Measurements from ENCODE around the gene RNF138.
"Not testable (repeated sequence)": the region's sequence is repeated elsewhere in the genome, so short reads cannot be mapped to it uniquely, and the experiment has no call there.

The RNF138 gene

GRCh38 chr18:32095192-32095899, 3.7 kb downstream of the RNF138 start:
- in situ Hi-C loops (cut with HindIII; ENCODE audit: low sequenced_read_pairs), result no loop called here

DNA sequence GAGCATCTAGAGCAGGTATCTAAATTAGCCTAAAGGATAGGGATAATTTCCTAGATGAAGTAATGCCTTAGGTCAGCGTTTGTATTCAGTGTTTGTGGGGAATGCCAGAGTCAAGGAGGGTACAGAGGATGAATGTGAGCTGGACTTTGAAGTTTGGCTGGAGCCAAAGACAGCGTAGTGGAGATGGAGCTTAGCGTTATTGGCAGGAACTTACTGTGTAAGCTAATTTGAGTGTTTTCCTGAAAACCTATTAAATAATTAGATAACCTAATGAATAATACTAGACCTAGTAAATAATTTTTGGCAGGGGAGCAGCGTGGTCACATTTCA, 4.2 kb downstream of the RNF138 start:
- in situ Hi-C loops (cut with HindIII; ENCODE audit: low sequenced_read_pairs), result no loop called here

GRCh38 chr18:32096946-32097345, 5.3 kb downstream of the RNF138 start:
- in situ Hi-C loops (cut with HindIII; ENCODE audit: low sequenced_read_pairs), result no loop called here

- in situ Hi-C loops (cut with HindIII; ENCODE audit: low sequenced_read_pairs), result no loop called here
Observed at GRCh38 chr18:32104516-32104915, 12.8 kb downstream of the RNF138 start.

DNA sequence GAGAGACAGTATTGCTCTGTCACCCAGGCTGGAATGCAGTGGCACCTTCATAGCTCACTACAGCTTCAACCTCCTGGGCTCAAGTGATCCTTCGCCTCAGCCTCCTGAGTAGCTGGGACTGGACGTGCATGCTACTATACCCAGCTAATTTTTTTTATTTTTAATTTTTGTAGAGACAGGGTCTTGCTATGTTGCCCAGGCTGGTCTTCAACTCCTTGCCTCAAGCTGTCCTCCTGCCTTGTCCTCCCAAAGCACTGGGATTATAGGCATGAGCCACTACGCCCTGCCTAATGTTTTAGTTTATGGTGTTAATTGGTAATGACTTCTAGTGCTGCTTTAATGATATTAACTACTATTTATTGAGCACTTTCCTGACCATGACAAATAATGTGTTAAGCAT, 18.3 kb downstream of the RNF138 start:
- in situ Hi-C loops (cut with HindIII; ENCODE audit: low sequenced_read_pairs), result no loop called here

DNA sequence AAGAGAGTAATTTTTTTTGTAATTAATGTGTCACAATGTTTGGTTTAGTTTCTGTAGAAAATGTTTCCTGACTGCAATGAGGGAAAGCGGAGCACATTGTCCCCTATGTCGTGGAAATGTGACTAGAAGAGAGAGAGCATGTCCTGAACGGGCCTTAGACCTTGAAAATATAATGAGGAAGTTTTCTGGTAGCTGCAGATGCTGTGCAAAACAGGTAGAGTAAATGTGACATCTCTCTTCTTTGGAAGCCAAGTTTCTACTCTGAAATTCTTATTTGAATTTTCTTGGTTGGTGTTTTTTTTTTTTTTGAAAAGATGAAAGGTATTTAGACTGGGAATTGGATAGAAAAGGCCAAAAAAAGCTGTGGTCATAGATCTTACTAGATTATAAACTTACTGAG, 20.0 kb downstream of the RNF138 start:
- in situ Hi-C loops (cut with HindIII; ENCODE audit: low sequenced_read_pairs), result no loop called here

DNA sequence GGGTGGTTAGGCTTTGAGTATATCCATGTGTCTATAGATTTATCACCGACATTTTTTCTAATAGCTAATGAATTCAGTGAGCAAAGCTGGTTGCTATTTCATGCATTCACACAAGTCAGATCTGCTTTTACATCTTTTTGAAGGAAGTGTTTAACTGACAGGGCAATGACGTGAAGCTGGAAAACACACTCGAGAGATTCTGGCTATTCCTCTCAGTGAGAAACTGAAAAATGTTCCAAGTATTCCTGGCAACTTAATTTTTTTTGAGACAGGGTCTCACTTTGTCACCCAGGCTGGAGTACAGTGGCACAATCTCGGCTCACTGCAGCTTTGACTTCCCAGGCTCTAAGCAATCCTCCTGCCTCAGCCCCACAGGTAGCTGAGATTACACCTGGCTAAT, 21.2 kb downstream of the RNF138 start:
- in situ Hi-C loops (cut with HindIII; ENCODE audit: low sequenced_read_pairs), result no loop called here

DNA sequence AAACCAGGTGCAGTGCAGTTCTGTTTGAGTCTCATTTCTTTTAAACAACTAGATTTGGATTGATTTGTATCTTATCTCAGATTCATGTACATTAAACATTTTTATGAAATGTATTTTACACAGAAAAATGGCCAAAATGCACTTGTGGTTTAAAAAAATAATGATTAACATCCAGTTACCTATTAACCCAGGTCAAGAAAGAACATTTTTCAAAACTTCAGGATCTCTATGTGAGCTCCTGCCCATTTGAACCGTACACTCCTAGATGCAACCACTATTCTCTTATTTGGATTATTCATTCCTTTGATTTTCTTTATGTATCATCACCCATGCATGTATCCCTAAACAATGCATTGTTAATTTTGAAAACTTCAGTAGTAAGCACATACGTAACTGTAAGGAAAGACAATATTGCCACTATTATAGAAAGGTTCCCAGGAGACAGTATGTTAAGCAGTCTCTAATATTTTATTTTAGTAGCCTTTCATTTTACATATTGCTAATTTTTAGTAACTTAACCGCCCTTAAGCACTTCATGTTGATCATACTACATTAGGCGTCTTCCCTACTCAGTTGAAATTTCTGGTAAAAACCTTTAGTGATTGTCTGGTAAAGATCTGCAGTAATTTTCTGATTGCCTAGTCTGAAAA, 22.7 kb downstream of the RNF138 start:
- in situ Hi-C loops (cut with HindIII; ENCODE audit: low sequenced_read_pairs), result no loop called here

DNA sequence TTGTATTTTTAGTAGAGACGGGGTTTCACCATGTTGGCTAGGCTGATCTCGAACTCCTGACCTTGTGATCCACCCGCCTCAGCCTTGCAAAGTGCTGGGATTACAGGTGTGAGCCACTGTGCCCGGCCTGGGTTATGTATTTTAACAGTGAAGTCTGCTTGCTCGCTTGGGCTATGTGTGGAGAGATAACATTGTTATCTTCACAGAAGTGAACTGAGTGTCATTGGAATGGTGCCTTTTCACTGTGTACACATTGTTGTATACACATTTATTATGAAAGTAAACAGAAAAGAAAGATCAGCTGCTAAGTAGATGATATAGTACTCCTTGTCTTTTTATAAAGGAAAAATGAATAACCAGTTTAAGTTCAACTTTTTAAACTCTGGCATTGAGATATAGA, 30.4 kb downstream of the RNF138 start:
- in situ Hi-C loops (cut with HindIII; ENCODE audit: low sequenced_read_pairs), result no loop called here

DNA sequence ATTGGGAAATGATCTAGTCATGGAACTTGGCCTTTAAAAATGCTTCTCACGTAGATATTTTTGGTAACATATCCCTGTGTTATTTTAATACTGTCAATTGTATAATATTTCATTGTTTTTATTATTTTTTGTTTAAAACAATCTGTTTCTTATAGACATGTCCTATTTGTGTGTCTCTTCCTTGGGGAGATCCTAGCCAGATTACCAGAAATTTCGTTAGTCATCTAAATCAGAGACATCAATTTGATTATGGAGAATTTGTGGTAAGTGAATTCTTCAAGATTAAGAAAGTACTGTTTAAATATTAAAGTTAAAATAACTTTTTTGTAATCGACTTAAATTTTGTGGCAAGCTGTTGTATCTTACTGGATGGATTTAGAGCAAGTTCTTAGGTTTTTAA, 34.9 kb downstream of the RNF138 start:
- in situ Hi-C loops (cut with HindIII; ENCODE audit: low sequenced_read_pairs), result no loop called here

DNA sequence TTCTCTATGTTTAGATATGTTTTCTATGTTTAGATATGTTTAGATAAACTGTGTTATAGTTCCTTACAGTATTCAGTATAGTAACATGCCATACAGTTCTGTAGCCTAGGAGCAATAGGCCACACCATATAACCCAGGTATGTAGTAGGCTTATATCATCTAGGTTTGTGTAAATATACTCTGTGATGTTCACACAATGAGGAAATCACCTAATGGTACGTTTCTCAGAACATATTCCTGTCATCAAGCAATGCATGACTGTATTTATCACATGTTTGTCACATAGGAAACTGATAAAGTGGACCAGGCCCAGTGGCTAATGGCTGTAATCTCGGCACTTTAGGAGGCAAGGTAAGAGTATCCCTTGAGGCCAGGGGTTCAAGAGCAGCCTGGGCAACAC, 44.0 kb downstream of the RNF138 start:
- in situ Hi-C loops (cut with HindIII; ENCODE audit: low sequenced_read_pairs), result loop anchor here (10.0 kb wide), 1 partner anchor 399 kb away; no protein-coding TSS in a partner anchor

DNA sequence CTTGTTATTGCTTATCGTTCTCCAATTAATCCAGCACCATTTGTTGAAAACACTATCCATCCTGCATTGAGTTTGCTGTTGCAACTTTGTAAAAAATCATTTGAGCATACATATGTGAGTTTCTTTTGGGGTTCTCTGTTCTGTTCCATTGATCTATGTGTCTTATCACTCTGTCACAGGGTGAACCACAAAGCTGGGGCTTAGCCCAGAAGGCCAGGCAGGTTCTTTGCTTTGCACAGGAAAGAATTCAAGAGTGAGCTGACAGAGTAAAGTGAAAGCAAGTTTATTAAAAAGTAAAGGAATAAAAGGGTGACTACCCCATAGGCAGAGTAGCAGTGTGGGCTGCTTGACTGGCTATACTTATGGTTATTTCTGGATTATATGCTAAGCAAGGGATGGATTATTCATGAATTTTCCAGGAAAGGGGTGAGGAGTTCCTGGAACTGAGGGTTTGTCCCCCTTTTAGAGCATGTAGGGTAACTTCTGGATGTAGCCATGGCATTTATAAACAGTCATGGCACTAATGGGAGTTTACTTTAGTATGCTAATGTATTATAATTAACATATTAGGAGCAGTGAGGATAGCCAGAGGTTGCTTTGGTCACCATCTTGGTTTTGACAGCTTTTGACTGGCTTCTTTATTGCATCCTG, 46.8 kb downstream of the RNF138 start:
- in situ Hi-C loops (cut with HindIII; ENCODE audit: low sequenced_read_pairs), result loop anchor here (10.0 kb wide), 1 partner anchor 396 kb away; no protein-coding TSS in a partner anchor

GRCh38 chr18:32139835-32140283, 48.2 kb downstream of the RNF138 start:
- in situ Hi-C loops (cut with HindIII; ENCODE audit: low sequenced_read_pairs), result loop anchor here (10.0 kb wide), 1 partner anchor 395 kb away; no protein-coding TSS in a partner anchor

- in situ Hi-C loops (cut with HindIII; ENCODE audit: low sequenced_read_pairs), result no loop called here
Observed at GRCh38 chr18:32148185-32148870, 56.7 kb downstream of the RNF138 start.

GRCh38 chr18:32152705-32153448, 61.2 kb downstream of the RNF138 start:
- in situ Hi-C loops (cut with HindIII; ENCODE audit: low sequenced_read_pairs), result no loop called here

DNA sequence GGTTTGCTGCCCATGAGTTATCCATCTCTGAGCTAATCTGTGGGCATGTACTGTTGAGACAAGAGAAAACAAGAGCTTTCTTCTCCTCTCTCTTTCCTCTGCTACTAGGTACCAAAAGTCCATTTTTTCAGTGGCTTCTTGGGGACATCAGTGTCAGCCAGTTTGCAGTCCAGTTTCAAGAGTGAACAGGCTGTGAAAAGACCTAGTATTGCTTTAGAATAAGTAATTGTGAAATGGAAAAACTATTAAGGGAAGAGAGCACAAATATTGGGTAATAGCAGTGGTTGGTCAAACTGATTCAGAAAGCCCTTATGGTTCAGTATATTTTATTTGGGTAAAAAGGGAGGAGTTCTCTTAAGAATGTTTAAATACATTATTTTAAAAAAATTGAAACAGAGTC, 65.2 kb downstream of the RNF138 start:
- in situ Hi-C loops (cut with HindIII; ENCODE audit: low sequenced_read_pairs), result no loop called here

DNA sequence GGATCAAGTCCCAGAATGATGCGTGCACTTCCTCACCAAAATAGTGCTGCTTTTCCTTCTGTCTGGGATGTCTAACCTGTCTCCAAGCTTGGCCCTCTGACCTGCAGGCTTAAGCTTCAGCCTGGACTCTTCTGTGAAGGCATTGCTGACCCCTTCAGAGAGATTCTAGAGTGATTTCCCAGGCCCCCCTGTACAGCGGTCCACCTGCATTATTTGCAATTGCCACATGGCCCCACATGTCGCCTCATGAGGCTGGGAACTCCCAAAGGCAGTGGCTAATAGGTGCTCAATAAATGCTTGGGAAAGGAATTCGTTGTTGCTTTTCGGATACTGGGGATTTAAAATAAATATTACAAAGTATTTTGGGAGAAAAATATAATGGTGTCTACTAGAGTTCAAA, 65.9 kb downstream of the RNF138 start:
- in situ Hi-C loops (cut with HindIII; ENCODE audit: low sequenced_read_pairs), result no loop called here

DNA sequence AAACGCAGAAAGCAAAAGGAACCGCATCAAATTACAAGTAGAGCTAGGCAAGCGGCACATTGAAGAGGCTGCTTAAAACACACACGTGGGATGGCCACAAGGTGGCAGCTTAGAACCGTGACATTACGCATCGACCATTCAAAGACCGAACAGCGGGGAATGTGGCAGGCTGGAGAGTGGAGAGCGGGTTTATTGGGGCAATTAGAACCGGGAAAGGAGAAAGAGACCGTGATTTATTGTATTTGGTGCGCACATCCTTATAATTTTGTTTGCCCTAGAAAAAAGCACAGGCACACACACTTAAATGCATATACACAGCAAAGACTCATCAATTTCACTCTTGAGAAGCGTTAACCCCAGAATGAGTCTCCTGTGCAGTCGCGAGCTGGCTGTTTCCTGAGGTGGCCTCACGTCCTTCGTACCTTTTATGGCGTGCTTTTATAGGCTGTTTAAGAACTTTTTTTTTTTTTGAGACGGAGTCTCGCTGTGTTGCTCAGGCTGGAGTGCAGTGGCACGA, 66.5 kb downstream of the RNF138 start:
- in situ Hi-C loops (cut with HindIII; ENCODE audit: low sequenced_read_pairs), result no loop called here

GRCh38 chr18:32158631-32159030, 67.0 kb downstream of the RNF138 start:
- in situ Hi-C loops (cut with HindIII; ENCODE audit: low sequenced_read_pairs), result not testable (repeated sequence)

- in situ Hi-C loops (cut with HindIII; ENCODE audit: low sequenced_read_pairs), result loop anchor here (10.0 kb wide), 1 partner anchor 384 kb away; no protein-coding TSS in a partner anchor
Observed at GRCh38 chr18:32160547-32160946, 68.9 kb downstream of the RNF138 start.
